KBM-7 (cell line): ENCODE measurements around the gene CD27.
A peak's percentile ranks its signal among the peaks of the same experiment; 100 is the strongest.
"Not testable (repeated sequence)": the region's sequence is repeated elsewhere in the genome, so short reads cannot be mapped to it uniquely, and the experiment has no call there.

Source experiments
- DNase-seq: peaks from one replicate; pipeline ENCODE4 v3.0.0-alpha.2; 2015
- in situ Hi-C: fragments of 300-500 bp; cut with MboI; formaldehyde crosslinking; loops from 2 replicates; pipeline ENCODE4 v1.14.3; 2020; ENCODE audit warnings: low sequenced_read_pairs, low pct_unique_long_range_greater_than_20kb, mixed read lengths

CD27 gene

GRCh38 chr12:6470375-6471163, 25.8 kb downstream of the CD27 start, which contains the start of gene VAMP1:
VAMP1 (minus strand) TSS chr12:6470677; CDS start chr12:6470531, 146 bp downstream.
- peak; percentile 99 for DNase-seq
- in situ Hi-C loops: no loop called here

- DNase-seq: no peak
- in situ Hi-C loops: no loop called here
Measured at GRCh38 chr12:6471989-6472360, 27.2 kb downstream of the CD27 start.

- in situ Hi-C loops: no loop called here
Measured at GRCh38 chr12:6472491-6472890, 27.7 kb downstream of the CD27 start.

GRCh38 chr12:6475233-6475975, 30.6 kb downstream of the CD27 start:
- in situ Hi-C loops, DNase-seq: not testable (repeated sequence)

More at GRCh38 chr12:6472491-6472890, 27.7 kb downstream of the CD27 start:
- no peak for DNase-seq

GRCh38 chr12:6476489-6476888, 31.7 kb downstream of the CD27 start:
- no peak for DNase-seq
- in situ Hi-C loops: no loop called here

- DNase-seq, in situ Hi-C loops: not testable (repeated sequence)
Measured at GRCh38 chr12:6477601-6478377, 33.0 kb downstream of the CD27 start.

- DNase-seq: no peak
- in situ Hi-C loops: no loop called here
Measured at GRCh38 chr12:6478416-6478815, 33.7 kb downstream of the CD27 start.

- in situ Hi-C loops: no loop called here
Measured at GRCh38 chr12:6488240-6488639, 43.5 kb downstream of the CD27 start.

GRCh38 chr12:6489449-6489848, 44.7 kb downstream of the CD27 start:
- in situ Hi-C loops: no loop called here
- DNase-seq: no peak

More at GRCh38 chr12:6488240-6488639, 43.5 kb downstream of the CD27 start:
- DNase-seq: no peak

- DNase-seq, in situ Hi-C loops: not testable (repeated sequence)
Measured at GRCh38 chr12:6490673-6491072, 45.9 kb downstream of the CD27 start.

GRCh38 chr12:6492838-6493496, 48.2 kb downstream of the CD27 start, which contains the start of gene MRPL51:
MRPL51 (minus strand) TSS chr12:6493262; CDS start chr12:6493136, 126 bp downstream.
- in situ Hi-C loops: no loop called here

GRCh38 chr12:6493497-6494257, 48.9 kb downstream of the CD27 start, which contains the start of gene NCAPD2:
NCAPD2 (plus strand) TSS chr12:6494102; CDS start chr12:6495099, 997 bp downstream.
- DNase-seq: peak; percentile 99
- in situ Hi-C loops: no loop called here

More at GRCh38 chr12:6492838-6493496, 48.2 kb downstream of the CD27 start, which contains the start of gene MRPL51:
- DNase-seq: peak; percentile 97

GRCh38 chr12:6494258-6494743, 49.5 kb downstream of the CD27 start:
- DNase-seq: no peak
- in situ Hi-C loops: no loop called here

GRCh38 chr12:6494968-6495367, 50.2 kb downstream of the CD27 start:
- DNase-seq: no peak
- in situ Hi-C loops: no loop called here

GRCh38 chr12:6497291-6497690, 52.5 kb downstream of the CD27 start:
- DNase-seq, in situ Hi-C loops: not testable (repeated sequence)

- in situ Hi-C loops: no loop called here
- no peak for DNase-seq
Measured at GRCh38 chr12:6500466-6500865, 55.7 kb downstream of the CD27 start.
